ENCODE measurements around the gene LOC128125822.

LOC128125822 gene

DNA sequence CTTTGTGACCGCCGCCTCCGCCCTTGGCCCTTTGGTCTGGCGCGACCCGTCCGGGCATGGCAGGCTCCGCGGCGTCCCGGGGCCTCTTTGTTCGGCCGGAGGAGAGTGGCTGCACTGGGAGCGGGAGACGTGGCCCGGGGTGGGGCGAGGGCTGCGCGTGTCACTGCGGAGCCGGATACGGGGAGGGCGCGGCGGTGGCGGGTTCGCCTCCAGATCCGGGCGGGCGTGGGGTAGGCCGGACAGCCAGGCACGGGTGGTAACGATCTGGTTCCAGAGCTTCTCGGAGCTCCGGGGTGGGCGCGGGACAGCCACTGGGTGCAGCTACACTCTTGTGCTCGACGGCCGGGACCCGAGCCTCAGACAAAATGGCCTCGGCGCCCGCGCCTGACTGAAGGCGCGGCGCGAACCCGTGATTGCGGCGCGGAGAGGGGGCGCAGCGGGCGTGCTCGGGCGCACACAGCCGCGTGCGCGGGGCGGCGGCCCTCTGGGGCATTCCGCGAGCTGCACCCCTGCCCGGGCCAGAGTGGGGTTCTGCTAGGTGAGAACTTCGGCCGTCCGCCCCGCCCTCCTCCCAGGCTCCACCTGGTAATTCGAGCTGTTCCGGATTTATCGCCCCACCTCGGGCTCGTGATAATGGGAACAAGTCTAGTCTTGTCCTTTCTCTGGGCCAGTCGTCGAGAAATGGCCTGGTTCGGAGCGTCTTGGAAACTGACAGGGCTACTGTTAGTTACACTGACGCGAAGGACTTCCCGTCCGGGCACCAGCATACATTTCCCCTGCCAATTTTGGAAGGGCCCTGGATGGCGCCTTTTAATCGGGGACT, 1.0 kb downstream of the LOC128125822 start (continued):
- no peak for TF ChIP-seq ZNF622 (IDR thresholded peaks at IDR 0.05)
- no peak for TF ChIP-seq SUPT20H (IDR thresholded peaks at IDR 0.05; ENCODE audit: borderline replicate concordance, control insufficient read depth, low read depth, low read length)
- TF ChIP-seq, protein P1, sequence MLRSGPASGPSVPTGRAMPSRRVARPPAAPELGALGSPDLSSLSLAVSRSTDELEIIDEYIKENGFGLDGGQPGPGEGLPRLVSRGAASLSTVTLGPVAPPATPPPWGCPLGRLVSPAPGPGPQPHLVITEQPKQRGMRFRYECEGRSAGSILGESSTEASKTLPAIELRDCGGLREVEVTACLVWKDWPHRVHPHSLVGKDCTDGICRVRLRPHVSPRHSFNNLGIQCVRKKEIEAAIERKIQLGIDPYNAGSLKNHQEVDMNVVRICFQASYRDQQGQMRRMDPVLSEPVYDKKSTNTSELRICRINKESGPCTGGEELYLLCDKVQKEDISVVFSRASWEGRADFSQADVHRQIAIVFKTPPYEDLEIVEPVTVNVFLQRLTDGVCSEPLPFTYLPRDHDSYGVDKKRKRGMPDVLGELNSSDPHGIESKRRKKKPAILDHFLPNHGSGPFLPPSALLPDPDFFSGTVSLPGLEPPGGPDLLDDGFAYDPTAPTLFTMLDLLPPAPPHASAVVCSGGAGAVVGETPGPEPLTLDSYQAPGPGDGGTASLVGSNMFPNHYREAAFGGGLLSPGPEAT (IDR thresholded peaks at IDR 0.05; ENCODE audit: low read depth) = peak; percentile 21; the same call in 1 of the 2 replicates
- TF ChIP-seq POLR2A (IDR thresholded peaks at IDR 0.05; ENCODE audit: low read depth, low read length) = peak; percentile 83
- TF ChIP-seq, protein P2, sequence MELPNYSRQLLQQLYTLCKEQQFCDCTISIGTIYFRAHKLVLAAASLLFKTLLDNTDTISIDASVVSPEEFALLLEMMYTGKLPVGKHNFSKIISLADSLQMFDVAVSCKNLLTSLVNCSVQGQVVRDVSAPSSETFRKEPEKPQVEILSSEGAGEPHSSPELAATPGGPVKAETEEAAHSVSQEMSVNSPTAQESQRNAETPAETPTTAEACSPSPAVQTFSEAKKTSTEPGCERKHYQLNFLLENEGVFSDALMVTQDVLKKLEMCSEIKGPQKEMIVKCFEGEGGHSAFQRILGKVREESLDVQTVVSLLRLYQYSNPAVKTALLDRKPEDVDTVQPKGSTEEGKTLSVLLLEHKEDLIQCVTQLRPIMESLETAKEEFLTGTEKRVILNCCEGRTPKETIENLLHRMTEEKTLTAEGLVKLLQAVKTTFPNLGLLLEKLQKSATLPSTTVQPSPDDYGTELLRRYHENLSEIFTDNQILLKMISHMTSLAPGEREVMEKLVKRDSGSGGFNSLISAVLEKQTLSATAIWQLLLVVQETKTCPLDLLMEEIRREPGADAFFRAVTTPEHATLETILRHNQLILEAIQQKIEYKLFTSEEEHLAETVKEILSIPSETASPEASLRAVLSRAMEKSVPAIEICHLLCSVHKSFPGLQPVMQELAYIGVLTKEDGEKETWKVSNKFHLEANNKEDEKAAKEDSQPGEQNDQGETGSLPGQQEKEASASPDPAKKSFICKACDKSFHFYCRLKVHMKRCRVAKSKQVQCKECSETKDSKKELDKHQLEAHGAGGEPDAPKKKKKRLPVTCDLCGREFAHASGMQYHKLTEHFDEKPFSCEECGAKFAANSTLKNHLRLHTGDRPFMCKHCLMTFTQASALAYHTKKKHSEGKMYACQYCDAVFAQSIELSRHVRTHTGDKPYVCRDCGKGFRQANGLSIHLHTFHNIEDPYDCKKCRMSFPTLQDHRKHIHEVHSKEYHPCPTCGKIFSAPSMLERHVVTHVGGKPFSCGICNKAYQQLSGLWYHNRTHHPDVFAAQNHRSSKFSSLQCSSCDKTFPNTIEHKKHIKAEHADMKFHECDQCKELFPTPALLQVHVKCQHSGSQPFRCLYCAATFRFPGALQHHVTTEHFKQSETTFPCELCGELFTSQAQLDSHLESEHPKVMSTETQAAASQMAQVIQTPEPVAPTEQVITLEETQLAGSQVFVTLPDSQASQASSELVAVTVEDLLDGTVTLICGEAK (IDR thresholded peaks at IDR 0.05; ENCODE audit: borderline replicate concordance) = no peak
- TF ChIP-seq FOS (IDR thresholded peaks at IDR 0.05; ENCODE audit: borderline replicate concordance, extremely low read depth, insufficient read length) = no peak
- no peak for TF ChIP-seq SUZ12 (IDR thresholded peaks at IDR 0.05; ENCODE audit: unreplicated experiment)
- no peak for TF ChIP-seq JUND (IDR thresholded peaks at IDR 0.05; ENCODE audit: low read depth, low read length)
- no peak for TF ChIP-seq NFIC (IDR thresholded peaks at IDR 0.05; ENCODE audit: low read depth, low read length)
- TF ChIP-seq, protein P3, sequence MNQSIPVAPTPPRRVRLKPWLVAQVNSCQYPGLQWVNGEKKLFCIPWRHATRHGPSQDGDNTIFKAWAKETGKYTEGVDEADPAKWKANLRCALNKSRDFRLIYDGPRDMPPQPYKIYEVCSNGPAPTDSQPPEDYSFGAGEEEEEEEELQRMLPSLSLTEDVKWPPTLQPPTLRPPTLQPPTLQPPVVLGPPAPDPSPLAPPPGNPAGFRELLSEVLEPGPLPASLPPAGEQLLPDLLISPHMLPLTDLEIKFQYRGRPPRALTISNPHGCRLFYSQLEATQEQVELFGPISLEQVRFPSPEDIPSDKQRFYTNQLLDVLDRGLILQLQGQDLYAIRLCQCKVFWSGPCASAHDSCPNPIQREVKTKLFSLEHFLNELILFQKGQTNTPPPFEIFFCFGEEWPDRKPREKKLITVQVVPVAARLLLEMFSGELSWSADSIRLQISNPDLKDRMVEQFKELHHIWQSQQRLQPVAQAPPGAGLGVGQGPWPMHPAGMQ (IDR thresholded peaks at IDR 0.05; ENCODE audit: borderline replicate concordance) = no peak
- TF ChIP-seq, protein P4, sequence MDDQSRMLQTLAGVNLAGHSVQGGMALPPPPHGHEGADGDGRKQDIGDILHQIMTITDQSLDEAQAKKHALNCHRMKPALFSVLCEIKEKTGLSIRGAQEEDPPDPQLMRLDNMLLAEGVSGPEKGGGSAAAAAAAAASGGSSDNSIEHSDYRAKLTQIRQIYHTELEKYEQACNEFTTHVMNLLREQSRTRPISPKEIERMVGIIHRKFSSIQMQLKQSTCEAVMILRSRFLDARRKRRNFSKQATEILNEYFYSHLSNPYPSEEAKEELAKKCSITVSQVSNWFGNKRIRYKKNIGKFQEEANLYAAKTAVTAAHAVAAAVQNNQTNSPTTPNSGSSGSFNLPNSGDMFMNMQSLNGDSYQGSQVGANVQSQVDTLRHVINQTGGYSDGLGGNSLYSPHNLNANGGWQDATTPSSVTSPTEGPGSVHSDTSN (IDR thresholded peaks at IDR 0.05; ENCODE audit: insufficient replicate concordance, low read depth, low read length) = no peak
- TF ChIP-seq, protein P5, sequence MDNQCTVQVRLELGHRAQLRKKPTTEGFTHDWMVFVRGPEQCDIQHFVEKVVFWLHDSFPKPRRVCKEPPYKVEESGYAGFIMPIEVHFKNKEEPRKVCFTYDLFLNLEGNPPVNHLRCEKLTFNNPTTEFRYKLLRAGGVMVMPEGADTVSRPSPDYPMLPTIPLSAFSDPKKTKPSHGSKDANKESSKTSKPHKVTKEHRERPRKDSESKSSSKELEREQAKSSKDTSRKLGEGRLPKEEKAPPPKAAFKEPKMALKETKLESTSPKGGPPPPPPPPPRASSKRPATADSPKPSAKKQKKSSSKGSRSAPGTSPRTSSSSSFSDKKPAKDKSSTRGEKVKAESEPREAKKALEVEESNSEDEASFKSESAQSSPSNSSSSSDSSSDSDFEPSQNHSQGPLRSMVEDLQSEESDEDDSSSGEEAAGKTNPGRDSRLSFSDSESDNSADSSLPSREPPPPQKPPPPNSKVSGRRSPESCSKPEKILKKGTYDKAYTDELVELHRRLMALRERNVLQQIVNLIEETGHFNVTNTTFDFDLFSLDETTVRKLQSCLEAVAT (IDR thresholded peaks at IDR 0.05) = peak; percentile 15; the same call in 1 of the 2 replicates
- TF ChIP-seq, protein P6, sequence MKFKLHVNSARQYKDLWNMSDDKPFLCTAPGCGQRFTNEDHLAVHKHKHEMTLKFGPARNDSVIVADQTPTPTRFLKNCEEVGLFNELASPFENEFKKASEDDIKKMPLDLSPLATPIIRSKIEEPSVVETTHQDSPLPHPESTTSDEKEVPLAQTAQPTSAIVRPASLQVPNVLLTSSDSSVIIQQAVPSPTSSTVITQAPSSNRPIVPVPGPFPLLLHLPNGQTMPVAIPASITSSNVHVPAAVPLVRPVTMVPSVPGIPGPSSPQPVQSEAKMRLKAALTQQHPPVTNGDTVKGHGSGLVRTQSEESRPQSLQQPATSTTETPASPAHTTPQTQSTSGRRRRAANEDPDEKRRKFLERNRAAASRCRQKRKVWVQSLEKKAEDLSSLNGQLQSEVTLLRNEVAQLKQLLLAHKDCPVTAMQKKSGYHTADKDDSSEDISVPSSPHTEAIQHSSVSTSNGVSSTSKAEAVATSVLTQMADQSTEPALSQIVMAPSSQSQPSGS (IDR thresholded peaks at IDR 0.05; ENCODE audit: low read length) = peak; percentile 37; the same call in 1 of the 2 replicates
- no peak for TF ChIP-seq STAT3 (IDR thresholded peaks at IDR 0.05; ENCODE audit: low read depth, low read length)
- no peak for TF ChIP-seq BCL11A (IDR thresholded peaks at IDR 0.05; ENCODE audit: low read depth, low read length)
- TF ChIP-seq PAX8 (IDR thresholded peaks at IDR 0.05) = peak; percentile 86
- TF ChIP-seq TBL1XR1 (IDR thresholded peaks at IDR 0.05; ENCODE audit: low read depth, low read length) = no peak
- no peak for TF ChIP-seq ZNF384 (IDR thresholded peaks at IDR 0.05; ENCODE audit: borderline replicate concordance, low read depth, low read length)
- no peak for TF ChIP-seq YBX1 (IDR thresholded peaks at IDR 0.05)

All from GM12878 (cell line).